Activated gamma-delta T cell (primary cell): ENCODE data around the gene RRP9.
A peak's percentile ranks its signal among the peaks of the same experiment; 100 is the strongest.

Experiments
- DNase-seq: peaks from one replicate; lab custom pipeline; 2025; lab: John Stamatoyannopoulos, UW

Gene RRP9

GRCh38 chr3:51955893-51956770 is 14.4 kb upstream of the RRP9 start:
- DNase-seq: peak; percentile 28

GRCh38 chr3:51955175-51955892 is 13.6 kb upstream of the RRP9 start, which contains the start of gene GPR62:
TSS of gene GPR62 (plus strand) at chr3:51955381. CDS start at chr3:51955653, 272 bp downstream.
- no peak for DNase-seq

DNA sequence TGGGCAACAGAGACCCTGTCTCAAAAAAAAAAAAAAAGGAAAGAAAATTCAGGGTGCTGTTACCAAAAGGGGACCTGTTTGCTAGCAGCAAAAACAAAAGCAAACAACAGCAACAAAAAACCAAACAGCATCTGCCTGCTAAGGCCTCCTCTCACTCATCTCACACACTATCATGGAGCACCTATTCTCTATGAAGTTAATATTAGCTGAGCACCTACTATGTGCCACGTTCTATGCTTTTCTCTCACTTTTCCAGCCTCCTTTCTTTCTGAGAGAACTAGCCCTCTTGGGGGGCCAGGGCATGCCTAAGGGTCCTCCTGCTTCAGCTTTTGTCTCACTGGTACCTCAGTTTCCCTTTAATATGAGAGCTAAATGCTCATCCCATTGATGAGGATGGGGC is 13.0 kb upstream of the RRP9 start:
- DNase-seq: no peak

- no peak for DNase-seq
These were observed 12.4 kb upstream of the RRP9 start for GRCh38 chr3:51954105-51954504.

DNA sequence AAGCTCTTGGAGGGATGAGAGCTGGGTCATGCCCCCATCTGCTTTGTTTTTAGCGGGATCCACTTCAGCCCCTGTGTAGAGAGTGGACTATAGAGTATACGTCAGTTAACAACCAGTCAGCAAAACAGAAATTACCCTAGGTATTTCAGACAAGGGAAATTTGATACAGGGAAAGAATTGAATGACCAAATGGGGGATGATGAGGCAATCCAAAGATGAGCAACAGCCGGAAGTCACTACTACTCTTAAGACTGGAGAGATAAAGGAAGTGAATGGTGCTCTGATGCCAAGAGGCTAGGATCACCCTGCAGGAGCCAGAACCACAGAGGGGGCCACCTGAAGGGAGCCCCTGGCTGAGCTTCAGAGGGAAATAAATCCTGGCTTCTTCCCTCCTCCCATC is 11.7 kb upstream of the RRP9 start:
- DNase-seq: no peak

DNA sequence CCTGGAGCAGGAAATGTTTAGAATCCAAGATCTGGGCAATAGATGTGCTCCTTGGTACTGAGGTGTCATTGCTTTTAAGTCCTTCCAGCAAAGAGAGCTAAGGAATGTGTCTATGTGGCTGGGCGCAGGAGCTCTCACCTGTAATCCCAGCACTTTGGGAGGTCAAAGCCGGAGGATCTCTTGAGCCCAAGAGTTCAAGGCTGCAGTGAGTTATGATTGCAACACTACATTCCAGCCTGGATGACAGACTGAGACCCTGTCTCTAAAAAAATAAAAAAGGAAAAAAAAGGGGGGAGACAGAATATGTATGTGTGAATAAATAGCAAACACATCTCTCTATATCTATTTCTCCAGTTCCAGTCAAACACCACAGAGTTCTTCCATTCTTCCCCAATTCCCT is 9.2 kb upstream of the RRP9 start:
- DNase-seq: no peak

GRCh38 chr3:51949121-51949520 is 7.4 kb upstream of the RRP9 start:
- DNase-seq: no peak

- no peak for DNase-seq
These were observed 6.4 kb upstream of the RRP9 start for GRCh38 chr3:51948016-51948580.

DNA sequence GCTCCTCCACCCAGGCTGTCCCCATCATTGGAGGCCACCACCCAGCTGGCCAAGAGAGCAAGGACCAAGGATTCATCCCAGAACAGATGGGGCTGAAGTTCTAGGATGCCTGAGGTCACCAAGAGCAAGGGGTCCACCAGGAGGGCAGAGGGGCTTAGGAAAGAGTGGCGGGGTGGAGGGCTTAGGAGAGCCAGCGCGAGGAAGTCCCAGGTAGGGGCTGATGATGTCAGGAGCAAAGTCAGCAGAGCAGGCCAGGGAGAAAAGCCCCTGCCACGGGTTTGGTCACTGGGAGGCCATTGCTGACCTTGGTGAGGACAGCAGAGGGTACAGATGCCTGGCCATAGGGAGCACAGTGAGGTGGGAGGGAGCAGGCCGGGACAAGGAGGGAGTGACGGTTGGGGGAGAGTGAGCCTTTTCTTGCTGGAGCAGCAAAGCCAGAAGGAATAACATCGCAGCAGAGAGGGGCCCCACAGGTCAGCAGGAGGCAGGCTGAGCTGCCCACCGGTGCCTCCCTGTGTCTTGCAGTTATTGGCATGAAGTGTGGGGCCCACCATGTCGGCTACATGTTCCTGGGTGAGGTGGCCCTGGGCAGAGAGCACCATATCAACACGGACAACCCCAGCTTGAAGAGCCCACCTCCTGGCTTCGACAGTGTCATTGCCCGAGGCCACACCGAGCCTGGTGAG is 5.7 kb upstream of the RRP9 start:
- no peak for DNase-seq

GRCh38 chr3:51946796-51947195 is 5.1 kb upstream of the RRP9 start:
- DNase-seq: no peak

DNA sequence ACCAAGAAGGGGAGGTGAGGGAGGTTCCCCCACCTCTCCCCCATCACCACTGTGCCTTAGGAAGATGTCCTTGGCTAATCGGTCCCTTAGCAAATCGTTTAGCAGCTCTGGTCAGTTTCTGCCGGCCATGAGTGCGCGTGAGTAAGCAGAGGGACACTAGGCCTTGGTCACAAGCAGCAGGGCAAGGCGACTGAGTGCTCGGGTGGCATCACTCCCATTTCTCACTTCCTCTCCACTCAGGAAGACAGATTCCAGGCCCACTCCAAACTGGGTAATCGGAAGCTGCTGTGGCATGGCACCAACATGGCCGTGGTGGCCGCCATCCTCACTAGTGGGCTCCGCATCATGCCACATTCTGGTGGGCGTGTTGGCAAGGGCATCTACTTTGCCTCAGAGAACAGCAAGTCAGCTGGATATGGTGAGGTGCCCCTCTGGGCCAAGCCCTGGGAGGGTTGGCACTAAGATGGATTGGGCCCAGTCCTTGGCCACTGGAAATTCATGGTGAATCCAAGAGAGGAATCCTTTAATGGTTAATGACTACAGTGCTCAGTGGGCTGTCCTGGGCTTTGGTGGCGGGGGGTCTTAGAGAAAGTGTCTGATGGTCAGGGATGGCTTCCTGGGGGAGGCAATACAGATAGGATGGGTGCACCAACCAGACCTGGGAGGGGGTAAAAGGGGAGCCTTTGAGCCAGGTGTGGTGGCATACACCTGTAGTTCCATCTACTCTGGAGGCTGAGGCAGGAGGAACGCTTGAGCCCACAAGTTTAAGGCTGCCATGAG is 4.4 kb upstream of the RRP9 start:
- no peak for DNase-seq

DNA sequence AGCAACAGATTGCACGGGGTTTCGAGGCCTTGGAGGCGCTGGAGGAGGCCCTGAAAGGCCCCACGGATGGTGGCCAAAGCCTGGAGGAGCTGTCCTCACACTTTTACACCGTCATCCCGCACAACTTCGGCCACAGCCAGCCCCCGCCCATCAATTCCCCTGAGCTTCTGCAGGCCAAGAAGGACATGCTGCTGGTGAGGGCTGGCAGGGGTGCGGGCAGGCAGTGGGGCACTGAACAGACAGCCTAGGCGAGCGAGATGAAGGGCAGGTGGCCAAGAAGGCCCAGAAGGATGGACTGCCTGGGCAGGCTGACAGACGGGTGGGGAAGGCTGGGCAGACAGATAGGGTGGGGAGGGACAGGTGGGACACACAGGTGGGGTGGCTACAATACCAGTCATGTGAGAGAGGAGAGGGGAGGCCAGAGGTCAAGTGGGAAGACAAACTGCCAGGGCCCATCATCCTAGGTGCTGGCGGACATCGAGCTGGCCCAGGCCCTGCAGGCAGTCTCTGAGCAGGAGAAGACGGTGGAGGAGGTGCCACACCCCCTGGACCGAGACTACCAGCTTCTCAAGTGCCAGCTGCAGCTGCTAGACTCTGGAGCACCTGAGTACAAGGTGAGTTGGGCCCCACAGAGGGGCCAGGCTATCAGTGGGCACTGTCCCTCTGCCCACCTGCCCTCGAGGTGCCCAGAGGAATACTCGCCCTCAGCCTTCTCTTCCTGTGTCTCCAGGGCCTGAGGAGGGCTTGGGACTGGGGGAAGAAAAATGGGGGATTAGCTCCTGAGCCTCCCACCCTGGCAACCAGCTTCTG is 3.5 kb upstream of the RRP9 start:
- DNase-seq: no peak

GRCh38 chr3:51944451-51945021 is 2.8 kb upstream of the RRP9 start:
- no peak for DNase-seq

DNA sequence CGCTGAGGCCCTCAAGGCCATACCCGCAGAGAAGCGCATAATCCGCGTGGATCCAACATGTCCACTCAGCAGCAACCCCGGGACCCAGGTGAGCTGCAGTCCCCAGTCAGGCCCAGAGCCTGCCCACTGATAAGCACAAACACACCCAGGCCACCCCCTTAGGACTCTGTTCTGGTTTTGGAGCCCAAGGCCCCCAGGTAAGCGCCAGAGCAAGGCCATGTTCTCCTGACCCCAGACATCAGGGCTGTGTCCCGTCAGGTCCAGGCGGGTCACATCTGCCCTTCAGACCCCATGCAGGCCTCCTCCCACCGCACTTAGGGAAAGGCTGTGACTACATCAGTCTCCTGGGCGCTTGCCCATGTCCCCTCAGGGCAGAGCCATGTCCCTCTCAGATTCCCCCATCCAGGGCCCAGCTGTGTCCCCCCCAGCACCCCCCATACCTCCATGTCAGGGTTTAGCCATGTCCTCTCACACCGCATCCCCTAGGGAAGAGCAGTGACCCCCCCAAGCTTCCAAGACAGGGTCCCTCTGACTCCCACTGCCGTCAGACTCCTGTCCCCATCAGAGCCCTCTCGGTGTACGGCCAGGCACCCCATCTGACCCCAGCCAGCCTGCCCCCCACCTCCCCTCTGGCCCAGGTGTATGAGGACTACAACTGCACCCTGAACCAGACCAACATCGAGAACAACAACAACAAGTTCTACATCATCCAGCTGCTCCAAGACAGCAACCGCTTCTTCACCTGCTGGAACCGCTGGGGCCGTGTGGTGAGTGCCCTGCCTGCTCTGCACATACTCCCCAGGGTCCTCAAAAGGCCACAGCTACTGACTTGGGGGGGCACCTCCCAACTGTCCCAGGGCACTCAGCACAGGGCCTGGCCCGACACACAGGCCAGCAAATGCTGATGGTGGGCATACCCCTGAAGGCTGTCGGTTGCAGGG is 2.0 kb upstream of the RRP9 start:
- DNase-seq: no peak

DNA sequence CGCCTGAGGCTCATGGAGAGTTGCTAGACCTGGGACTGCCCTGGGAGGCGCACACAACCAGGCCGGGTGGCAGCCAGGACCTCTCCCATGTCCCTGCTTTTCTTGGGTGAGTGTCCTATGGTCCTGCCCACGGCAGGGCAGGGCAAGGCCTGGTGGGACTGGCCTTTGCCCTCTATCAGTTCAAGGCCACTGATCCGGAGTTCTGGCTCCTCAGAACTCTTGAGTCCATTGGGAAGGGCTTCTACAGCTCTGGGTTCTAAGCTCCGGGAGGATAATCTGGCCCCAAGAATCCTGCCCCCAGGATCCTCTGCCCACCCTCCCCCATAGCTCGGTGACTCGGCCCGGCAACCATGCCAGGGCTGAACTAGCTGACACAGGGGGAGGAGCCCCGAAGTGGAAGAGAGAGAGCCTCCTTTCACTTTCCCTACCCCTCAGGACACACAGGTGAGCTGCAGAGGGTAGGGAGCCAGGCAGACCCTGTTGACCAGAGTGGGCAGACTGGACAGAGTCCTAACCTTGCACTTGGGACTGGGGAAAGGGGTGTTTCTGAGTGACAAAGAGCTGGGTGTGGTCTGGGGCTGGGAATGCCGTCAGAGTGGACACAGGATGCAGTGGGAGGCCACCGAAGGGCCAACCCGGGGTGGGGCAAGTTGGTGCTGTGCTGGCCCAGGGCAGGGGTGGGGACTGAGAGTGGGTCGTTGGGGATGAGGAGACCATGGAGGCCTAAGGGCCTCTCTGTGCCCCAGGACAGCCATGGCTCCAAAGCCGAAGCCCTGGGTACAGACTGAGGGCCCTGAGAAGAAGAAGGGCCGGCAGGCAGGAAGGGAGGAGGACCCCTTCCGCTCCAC is 1.1 kb upstream of the RRP9 start:
- DNase-seq: no peak

- DNase-seq: no peak
These were observed 274 bp downstream of the RRP9 start for GRCh38 chr3:51941463-51941797.

DNA sequence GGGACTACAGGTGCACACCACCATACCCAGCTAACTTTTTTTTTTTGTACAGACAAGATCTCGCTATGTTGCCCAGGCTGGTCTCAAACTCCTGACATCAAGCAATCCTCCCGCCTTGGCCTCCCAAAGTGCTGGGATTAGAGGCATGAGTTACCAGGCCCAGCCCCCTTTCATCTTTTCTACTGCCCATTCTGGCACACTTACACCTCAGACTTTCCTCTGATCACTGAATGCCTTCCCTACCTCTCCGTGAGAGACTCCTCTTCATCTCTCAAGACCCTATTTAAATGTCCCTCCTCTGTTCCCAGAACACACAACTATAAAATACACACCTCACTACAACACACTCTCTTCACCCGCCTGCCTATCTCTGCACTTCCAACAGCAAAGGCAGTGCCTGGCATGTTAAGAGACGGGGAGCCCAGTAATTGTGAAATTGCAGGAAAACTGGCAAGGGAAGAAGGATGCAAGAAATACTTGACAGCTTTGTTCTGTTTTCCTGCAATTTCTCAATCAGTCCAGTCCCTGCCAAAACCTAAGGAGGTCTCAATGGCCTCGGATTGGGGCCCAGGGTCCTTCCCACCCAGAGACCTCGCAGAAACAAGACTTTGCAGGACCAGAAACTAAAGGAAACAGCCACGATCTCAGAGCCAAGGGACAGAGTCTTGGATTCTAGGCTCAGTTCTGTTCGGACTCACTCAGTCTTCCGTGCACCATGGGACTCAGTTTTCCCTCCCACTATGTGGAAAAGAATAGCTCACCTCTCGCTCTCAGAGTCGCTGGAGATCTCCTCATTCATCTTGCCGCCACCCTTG is 849 bp downstream of the RRP9 start:
- no peak for DNase-seq
